ENCODE results near the gene RP9.

The RP9 gene

DNA sequence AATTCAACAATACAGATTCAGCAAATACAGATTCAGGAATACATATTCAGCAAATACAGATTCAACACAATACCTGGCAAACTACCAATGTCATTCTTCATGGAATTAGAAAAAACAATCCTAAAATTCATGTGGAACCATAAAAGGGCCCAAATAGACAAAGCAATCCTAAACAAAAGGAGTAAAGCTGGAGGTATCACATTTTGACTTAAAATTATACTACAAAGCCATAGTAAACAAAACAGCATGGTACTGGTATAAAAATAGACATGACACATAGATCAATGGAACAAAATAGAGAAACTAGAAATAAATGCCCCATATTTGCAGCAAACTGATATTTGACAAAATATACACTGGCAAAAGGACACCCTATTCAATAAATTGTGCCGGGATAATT is 43.2 kb downstream of the RP9 start:
- TF ChIP-seq CTCF (IDR thresholded peaks at IDR 0.05; ENCODE audit: control extremely low read depth, extremely low read depth, low read depth, missing control alignments) = no peak
- CTCF ChIA-PET = interaction anchor here (1.9 kb wide), 1 partner anchor 14 kb away, joined by 4 read pairs; no protein-coding TSS in a partner anchor

GRCh38 chr7:33062782-33063443 is 46.3 kb downstream of the RP9 start:
- TF ChIP-seq CTCF (IDR thresholded peaks at IDR 0.05; ENCODE audit: control extremely low read depth, extremely low read depth, low read depth, missing control alignments) = no peak
- DNase-seq (ENCODE audit: extremely low spot score) = peak; percentile 96
- CTCF ChIA-PET = interaction anchor here (1.2 to 4.7 kb wide), 8 partner anchors 9 to 217 kb away, joined by 3 to 19 read pairs (median 8); no protein-coding TSS in a partner anchor
- POLR2A ChIA-PET = interaction anchor here (0.6 to 2.0 kb wide), 4 partner anchors 10 to 567 kb away, joined by 3 to 12 read pairs (median 5); no protein-coding TSS in a partner anchor

More for the DNA sequence above, 43.2 kb downstream of the RP9 start:
- DNase-seq (ENCODE audit: extremely low spot score) = no peak
- POLR2A ChIA-PET = no interaction called here

DNA sequence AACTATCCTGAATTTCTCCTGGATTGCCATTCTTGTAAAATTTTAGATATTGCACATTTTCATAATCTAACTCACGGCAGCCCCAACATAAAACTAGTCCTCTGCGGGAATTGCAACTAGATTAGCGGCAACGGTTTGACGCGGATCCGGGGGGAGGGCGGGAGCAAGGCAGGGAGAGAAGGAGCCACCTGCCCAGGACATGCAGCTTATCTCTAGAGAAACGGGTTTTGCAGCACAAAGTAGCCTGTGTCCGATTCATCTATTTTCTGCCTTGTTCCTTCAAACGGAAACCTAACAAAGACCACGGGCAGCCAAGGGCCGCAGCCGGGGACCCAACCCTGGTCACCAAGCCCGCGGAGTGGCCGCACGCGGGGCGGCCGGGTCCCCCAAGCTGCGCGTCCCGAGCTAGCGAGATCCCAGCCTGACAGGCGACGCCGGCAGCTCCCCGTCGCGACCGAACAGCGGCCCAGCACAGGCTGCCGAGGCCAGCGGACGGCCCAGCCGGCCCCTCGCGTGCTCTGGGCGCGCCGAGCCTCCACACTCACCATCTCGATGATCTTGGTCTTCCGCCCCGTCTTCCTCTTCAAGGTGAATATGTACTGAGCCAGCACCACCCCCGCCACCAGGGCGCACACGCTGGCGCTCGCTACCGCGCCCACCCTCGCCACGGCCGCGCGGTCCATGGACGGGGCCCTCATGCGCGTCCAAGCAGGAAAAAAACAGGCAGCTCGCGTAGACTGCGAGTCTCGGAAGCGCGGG is 47.0 kb downstream of the RP9 start, which contains the start of gene NT5C3A:
Gene NT5C3A, minus strand, starts transcription at position 754 of the 759 bp plus-strand sequence. Its CDS starts 71 bp downstream, at position 683.
- POLR2A ChIA-PET = interaction anchor here (0.8 to 2.0 kb wide), 3 partner anchors 9 to 566 kb away, joined by 3 to 12 read pairs (median 6); no protein-coding TSS in a partner anchor
- no peak for TF ChIP-seq CTCF (IDR thresholded peaks at IDR 0.05; ENCODE audit: control extremely low read depth, extremely low read depth, low read depth, missing control alignments)
- peak; percentile 50 for DNase-seq (ENCODE audit: extremely low spot score)

GRCh38 chr7:33061282-33061937 is 47.8 kb downstream of the RP9 start:
- CTCF ChIA-PET = interaction anchor here (1.2 to 4.7 kb wide), 6 partner anchors 8 to 215 kb away, joined by 3 to 19 read pairs (median 12); no protein-coding TSS in a partner anchor
- no peak for DNase-seq (ENCODE audit: extremely low spot score)
- POLR2A ChIA-PET = interaction anchor here (0.6 to 1.5 kb wide), 2 partner anchors 21 to 22 kb away, joined by 3 to 12 read pairs; no protein-coding TSS in a partner anchor
- no peak for TF ChIP-seq CTCF (IDR thresholded peaks at IDR 0.05; ENCODE audit: control extremely low read depth, extremely low read depth, low read depth, missing control alignments)

More for the DNA sequence above, 47.0 kb downstream of the RP9 start, which contains the start of gene NT5C3A:
- CTCF ChIA-PET = interaction anchor here (1.3 to 4.7 kb wide), 7 partner anchors 9 to 216 kb away, joined by 3 to 19 read pairs (median 11); no protein-coding TSS in a partner anchor

DNA sequence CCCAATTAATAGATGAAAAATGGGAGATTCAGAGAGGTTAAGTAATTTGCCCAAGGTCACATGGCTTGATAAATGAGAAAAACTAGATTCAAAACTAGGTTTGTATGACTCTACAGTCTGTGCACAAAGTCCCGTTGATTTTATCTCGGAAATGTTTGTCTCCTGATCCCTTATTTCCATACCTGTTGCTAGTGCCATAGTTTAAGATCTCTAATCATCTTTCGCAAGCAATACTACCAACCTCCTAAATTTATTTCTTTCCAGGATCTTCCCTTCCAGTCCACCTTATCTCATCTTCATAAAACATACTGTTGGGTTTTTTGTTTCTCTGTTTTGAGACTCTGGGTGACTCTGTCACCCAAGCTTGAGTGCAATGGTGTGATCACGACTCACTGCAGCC is 49.6 kb downstream of the RP9 start:
- ChIA-PET CTCF (interaction anchor here (0.7 kb wide), 1 partner anchor 116 kb away, joined by 3 read pairs; no protein-coding TSS in a partner anchor), POLR2A (no interaction called here)
- no peak for TF ChIP-seq CTCF (IDR thresholded peaks at IDR 0.05; ENCODE audit: control extremely low read depth, extremely low read depth, low read depth, missing control alignments)
- no peak for DNase-seq (ENCODE audit: extremely low spot score)

Data from GM10248 (cell line).